NCI-H446 (cell line): Measurements from ENCODE around the gene KIF1C.

Experiments used
- DNase-seq, 2 experiments: peaks; one replicate each; lab custom pipeline; 2025; lab: John Stamatoyannopoulos, UW

Gene KIF1C

GRCh38 chr17:4997302-4998026 lies at the start of gene KIF1C, which contains the start of gene INCA1:
TSS of gene KIF1C (plus strand) at chr17:4997950. CDS start at chr17:5000247, 2,297 bp downstream.
TSS of gene INCA1 (minus strand) at chr17:4997522. CDS start at chr17:4994437, 3,085 bp downstream.
- peak; percentile 87 to 90 for DNase-seq

GRCh38 chr17:4948166-4948930 lies 49.4 kb upstream of the KIF1C start, which contains the start of gene PFN1:
TSS of gene PFN1 (minus strand) at chr17:4948530. CDS start at chr17:4948394, 136 bp downstream.
- DNase-seq: peak; percentile 82 to 83

- DNase-seq: peak; percentile 83 to 89
Observed at GRCh38 chr17:4948931-4949320, 48.8 kb upstream of the KIF1C start.

GRCh38 chr17:4949321-4950074 lies 48.3 kb upstream of the KIF1C start:
- DNase-seq: peak in 1 of 2 experiments; percentile 50

DNA sequence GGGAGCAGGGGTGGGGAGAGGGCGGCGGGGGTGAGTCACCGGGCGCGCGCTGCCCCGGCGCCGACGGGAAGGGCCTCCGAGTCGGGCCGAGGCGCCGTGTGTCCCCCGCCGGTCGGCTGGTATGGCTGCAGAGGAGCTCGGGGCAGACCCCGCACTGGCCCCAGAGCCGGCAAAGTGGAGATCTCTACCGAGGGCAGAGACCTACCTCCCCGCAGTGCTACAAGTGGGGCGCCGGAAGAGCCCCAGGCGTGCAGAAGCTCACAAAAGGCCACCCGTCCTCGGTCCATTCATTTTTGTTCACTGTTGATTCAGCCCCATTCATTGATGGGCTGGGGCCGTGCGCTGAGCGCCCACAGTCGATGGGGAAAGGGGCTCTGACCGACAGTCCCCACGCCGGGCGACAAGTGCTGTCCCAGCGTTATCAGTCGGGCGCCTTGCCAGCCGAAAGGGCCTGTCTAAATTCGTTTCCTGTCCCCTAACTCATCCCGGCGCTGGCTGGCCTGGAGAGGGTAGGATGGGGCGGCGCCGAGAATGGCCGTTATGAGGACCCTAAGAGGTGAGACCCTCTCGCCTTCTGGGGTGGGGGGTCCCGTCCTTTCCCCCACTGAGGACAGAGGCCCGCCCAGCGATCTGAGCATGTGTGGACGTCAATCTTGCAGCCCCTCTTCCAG lies 47.5 kb upstream of the KIF1C start:
- no peak for DNase-seq

DNA sequence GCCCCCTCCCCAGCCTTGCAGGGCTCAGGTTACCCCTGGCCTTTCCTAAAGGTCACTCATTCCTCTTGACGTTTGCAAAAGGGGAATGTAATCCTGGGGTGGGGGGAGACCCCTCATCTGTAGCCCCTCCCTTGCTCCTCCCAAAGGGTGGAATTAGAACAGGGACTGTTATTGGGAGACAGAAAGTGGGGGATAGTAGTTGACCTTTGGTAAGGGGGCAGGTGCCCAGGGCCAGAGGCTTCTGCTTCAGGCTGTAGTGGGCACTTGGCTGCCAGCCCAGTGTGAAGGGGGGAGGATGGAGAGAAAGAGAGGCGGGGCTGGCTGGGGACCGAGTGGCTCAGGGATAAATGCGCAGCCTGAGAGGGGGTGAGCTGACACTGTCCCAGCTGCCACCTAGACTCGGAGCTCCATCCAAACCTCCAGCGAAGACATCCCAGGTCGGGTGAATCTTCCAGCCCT lies 47.0 kb upstream of the KIF1C start, which contains the start of gene ENO3:
ENO3 (plus strand) TSS at position 374 of the 459 bp plus-strand sequence. CDS start 711 bp downstream, outside the sequence.
- peak in 1 of 2 experiments; percentile 16 for DNase-seq

DNA sequence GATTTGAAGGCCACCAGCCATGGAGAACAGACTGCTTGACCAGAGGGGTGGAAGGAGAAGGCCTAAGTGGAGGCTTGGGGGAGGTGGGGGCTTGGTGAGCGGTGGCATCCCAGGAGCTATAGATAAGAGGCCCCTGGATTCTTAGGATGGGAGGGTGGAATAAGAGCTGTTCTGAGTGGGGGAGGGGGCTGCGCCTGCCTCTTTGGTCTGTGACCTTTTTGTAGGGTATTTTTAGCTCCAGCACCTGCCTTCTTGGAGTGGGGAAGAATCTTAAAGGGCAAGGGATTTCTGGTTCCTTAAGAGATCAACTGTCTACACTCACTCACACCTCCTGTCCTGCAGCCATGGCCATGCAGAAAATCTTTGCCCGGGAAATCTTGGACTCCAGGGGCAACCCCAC lies 46.3 kb upstream of the KIF1C start:
- no peak for DNase-seq

DNA sequence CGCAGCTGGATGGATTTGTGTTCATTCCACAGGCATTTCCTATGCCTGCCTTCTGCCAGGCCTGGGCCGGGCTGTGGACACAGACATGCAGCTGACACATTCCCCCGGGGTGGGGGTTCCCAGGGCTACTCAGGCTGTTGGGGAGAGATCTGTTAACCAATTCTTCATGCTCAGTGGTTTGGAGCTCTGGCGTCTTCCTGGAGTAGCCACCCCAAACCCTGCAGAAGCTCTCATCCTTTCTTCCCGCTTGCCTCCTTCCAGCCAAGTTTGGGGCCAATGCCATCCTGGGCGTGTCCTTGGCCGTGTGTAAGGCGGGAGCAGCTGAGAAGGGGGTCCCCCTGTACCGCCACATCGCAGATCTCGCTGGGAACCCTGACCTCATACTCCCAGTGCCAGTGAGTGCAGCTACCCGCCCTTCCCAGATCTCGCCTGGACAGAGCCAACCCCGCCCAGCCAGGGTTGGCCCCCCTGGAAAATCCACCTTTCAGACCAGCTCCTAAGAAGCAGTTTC lies 44.2 kb upstream of the KIF1C start:
- DNase-seq: no peak

DNA sequence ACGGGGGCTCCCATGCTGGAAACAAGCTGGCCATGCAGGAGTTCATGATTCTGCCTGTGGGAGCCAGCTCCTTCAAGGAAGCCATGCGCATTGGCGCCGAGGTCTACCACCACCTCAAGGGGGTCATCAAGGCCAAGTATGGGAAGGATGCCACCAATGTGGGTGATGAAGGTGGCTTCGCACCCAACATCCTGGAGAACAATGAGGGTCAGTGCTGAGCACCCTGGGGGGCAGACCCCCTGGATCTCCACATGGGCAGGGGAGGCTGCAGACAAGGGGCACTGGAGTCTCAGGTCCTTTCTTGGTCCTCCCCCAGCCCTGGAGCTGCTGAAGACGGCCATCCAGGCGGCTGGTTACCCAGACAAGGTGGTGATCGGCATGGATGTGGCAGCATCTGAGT lies 42.7 kb upstream of the KIF1C start:
- DNase-seq: no peak

DNA sequence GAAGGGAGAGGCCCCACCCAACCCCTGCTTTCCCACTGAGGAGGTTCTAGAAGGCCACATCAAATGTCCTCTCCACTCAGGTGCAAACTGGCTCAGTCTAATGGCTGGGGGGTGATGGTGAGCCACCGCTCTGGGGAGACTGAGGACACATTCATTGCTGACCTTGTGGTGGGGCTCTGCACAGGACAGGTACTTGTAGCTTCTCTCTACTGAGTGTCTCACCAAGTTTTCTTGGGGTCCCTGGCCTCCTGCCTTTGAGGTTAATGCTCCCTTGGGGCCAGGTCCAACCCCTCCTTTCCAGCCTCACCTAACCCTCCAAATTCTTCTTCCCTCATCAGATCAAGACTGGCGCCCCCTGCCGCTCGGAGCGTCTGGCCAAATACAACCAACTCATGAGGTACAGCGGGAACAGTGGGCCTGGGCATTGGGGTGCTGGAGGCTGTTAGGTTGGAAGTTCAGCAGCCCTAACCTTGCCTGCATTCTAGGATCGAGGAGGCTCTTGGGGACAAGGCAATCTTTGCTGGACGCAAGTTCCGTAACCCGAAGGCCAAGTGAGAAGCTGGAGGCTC lies 41.2 kb upstream of the KIF1C start:
- DNase-seq: no peak

DNA sequence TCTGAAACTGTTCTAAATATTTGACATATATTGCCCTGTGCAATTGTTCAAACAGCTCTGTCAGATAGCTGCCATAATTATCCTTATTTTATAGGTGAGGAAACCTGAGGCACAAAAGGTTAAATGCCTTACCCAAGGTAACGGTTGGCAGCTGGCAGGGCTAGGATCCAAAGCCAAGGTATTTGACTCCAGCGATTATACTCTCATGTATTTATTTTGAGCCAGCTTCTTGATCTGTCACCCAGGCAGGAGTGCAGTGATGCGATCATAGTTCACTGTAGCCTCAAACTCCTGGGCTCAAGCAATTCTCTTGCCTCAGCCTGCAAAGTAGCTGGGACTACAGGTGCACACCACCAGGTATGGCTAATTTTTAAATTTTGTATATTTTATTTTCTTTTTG lies 39.6 kb upstream of the KIF1C start:
- no peak for DNase-seq

GRCh38 chr17:4959261-4959965 lies 38.3 kb upstream of the KIF1C start:
- no peak for DNase-seq

DNA sequence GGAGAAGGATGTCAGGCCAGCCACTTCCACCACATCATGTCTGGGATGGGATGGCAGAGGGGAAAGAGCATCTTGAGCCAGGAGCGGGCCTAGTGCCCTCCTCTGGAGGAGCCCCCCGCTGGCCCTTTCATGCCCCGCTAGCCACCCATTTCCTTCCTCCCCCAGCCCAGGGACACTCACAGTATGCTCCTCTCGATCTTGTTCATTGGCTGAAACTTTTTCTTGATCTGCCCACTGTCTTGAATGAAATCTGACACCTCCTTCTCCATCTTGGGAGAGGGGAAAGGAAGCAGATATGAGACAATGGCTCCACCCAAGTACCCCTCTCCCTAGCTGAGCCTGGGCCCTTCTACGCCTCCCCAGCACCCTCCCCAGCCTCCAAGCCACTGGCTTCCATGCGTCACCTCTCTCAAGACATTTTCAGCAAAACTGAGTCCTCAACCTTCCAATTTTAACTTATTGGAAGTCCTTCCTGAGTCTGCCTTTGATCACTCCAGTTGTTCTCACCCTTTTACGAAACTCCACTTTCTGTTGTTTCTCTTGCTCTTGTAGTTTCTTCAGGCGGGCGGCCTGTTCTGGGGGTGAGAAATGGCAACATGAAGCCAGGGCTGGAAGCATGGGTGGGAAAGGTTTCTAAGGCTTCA lies 37.3 kb upstream of the KIF1C start:
- no peak for DNase-seq

- no peak for DNase-seq
Observed at GRCh38 chr17:4965311-4965986, 32.3 kb upstream of the KIF1C start.

- peak; percentile 97 to 98 for DNase-seq
Observed at GRCh38 chr17:4966844-4967538, 30.8 kb upstream of the KIF1C start.

DNA sequence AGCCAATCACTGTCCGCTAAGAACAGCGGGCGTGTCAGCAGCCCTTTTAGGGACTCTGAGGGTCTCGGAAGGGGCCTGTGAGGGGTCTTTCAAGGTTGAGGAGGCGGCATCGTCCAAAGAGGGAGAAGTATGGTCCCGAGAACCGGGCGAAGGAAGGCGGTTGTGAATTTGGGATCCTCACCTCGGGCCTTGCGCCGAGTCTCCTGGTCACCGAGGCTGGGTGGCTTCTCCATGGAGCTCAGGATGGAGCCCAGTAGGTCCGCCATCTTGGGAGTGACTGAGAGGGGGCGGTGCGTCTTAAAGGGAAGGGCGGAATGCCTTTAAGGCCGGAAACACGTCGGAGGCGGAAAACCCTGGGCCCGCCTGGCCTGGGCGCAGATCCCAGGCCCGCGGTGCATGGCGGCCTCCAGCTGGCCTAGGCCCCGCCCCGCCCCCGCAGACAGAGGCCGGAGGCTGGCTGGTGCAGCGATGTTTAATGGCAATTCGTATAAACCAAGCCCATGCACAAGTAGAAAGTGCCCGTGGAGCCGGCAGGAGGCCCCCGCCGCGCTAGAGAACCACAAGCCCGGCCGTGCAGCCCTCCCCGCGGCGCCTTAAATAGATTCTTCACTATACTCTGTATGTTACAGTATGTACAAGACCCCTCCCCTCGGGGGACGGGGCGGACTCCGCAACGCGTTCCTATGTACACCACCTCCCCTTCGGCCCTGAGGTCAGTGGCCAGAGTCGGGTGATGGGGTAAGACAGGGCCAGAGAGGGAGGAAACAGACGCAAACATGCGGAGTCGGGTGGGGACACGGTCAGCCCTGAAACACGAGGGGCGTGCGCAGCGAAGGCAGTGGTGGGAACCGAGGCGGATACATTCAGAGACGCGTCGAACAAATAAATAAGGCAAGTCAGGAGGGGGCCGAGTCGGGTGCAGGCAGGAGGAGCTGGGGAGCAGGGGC lies 29.9 kb upstream of the KIF1C start, which contains the start of gene SPAG7:
SPAG7 (minus strand) TSS at position 279 of the 947 bp plus-strand sequence; CDS start at position 266, 13 bp downstream.
- DNase-seq: peak; percentile 89 to 94

DNA sequence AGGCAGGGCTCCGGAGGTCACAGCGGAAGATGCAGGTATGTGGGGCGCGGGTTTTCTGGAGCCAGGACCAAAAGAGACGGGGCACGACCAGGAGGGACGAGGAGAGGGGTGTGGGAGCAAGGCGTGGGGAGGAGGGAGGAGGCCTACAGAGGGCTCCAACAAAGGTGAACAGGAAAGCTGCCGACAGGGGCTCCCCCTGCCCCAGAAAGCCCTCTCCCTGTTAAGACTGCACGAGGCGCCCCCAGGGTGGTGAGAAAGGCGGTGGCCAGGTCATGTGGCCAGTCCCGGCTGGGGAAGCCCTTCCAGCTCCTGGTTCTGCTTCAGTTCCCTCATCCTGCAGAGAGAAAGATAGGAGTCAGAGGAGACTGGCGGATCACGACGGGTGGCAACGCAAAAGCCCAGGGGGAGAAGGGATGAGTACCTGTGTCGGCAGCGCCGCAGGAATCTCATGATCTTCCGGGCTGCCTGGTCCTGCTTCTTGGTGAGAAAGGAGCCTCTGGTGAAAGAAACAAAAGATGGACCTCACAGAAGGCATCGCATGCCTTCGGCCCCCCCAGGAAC lies 29.2 kb upstream of the KIF1C start:
- DNase-seq: no peak
